Transverse colon (tissue), 4 donors: ENCODE measurements around the gene CDC20. TPM values are rescaled to one million over a fixed set of nuclear protein-coding genes. Genes with fewer than 3 reads are reported as not detected.

ENCODE experiments used
- DNase-seq: peaks from one replicate; pipeline ENCODE4 v3.0.0-alpha.2; 2019
- H3K27ac ChIP-seq, 4 donors: fragments of 200-600 bp; sonication (generic); 2 replicates each; pipeline ENCODE4 v1.5.1; 2016 to 2018; ENCODE audit warnings: inconsistent platforms in 4 of 4
- H3K27me3 ChIP-seq: fragments of 200-600 bp; sonication (generic); 2 replicates; pipeline ENCODE4 v1.5.1; 2017; ENCODE audit warnings: inconsistent platforms
- H3K36me3 ChIP-seq, 4 donors: fragments of 200-600 bp; sonication (generic); 2 replicates each; pipeline ENCODE4 v1.5.1; 2017 to 2019; ENCODE audit warnings: inconsistent platforms in 4 of 4
- H3K4me1 ChIP-seq, 4 donors: fragments of 200-600 bp; sonication (generic); 2 replicates each; pipeline ENCODE4 v1.5.1; 2017 to 2020; ENCODE audit warnings: inconsistent platforms in 4 of 4
- H3K4me3 ChIP-seq, 4 donors: fragments of 200-600 bp; sonication (generic); 1 replicate in 1 of 4; 2 replicates in 3 of 4; pipeline versions ENCODE4 v1.5.1 to v1.6.1; 2017 to 2019; ENCODE audit warnings: inconsistent platforms in 4 of 4
- H3K9me3 ChIP-seq, 2 donors: fragments of 200-600 bp; sonication (generic); 2 replicates each; pipeline ENCODE4 v1.5.1; 2017 to 2019; ENCODE audit warnings: inconsistent platforms in 2 of 2
- CTCF ChIP-seq, 5 experiments: fragments of 200-600 bp in 3 of 5; fragments of 450-650 bp in 2 of 5; sonication (generic) in 3 of 5; IDR thresholded peaks; 1 replicate in 2 of 5; 2 replicates in 3 of 5; pipeline ENCODE4 v1.5.1; 2016 to 2017; ENCODE audit warnings: antibody characterized with exemption in 5 of 5, inconsistent platforms in 3 of 5, mild to moderate bottlenecking in 2 of 5, moderate library complexity in 1 of 5
- EP300 ChIP-seq: sonication (generic); formaldehyde crosslinking; IDR thresholded peaks from one replicate; pipeline ENCODE4 v1.6.1; 2017; ENCODE audit warnings: antibody characterized with exemption, low read depth
- POLR2A ChIP-seq: fragments of 450-650 bp; IDR thresholded peaks from one replicate; pipeline ENCODE4 v1.6.1; 2016; ENCODE audit warnings: antibody characterized with exemption, mild to moderate bottlenecking, moderate library complexity
- POLR2AphosphoS5 ChIP-seq, 3 donors: sonication (generic); formaldehyde crosslinking; IDR thresholded peaks; one replicate each; pipeline ENCODE4 v1.6.1; 2016; ENCODE audit warnings: antibody characterized with exemption in 3 of 3
- WGBS, 2 donors: methylation state at CpG; one replicate each; pipeline ENCODE4 v1.1.5; 2018; ENCODE audit warnings: low coverage in 1 of 2; 5-methylcytosine and 5-hydroxymethylcytosine counted together
- in situ Hi-C, 4 donors: fragments of 200-750 bp; cut with MboI; loops; one replicate each; pipeline versions ENCODE4 v1.15.0 to v1.15.1; 2017; ENCODE audit warnings: low sequenced_read_pairs in 3 of 4, low pct_ligation_motif_present in 1 of 4, low pct_unique_long_range_greater_than_20kb in 1 of 4
- intact Hi-C: fragments of 100-400 bp; cut with DNase I; formaldehyde crosslinking; loops from one replicate; pipeline ENCODE4 v1.15.1; 2023; ENCODE audit warnings: low total_unique reads
- total RNA-seq, 4 donors: library from RNA; depleted of rRNA; stranded (reverse); fragments of >200 nt; gene quantifications; one replicate each; pipeline ENCODE4 v1.1.0, GENCODE V29; 2016

Gene CDC20
- total RNA-seq, 4 donors from 2014 or later = 2.9 to 38.4 (median 4.5) TPM; not detected in 1

- Histone ChIP-seq H3K36me3 (no peaks in the 10 kb centered on the region), H3K27ac (no peak overlapping the region), H3K4me1 (peaks cover 0 to 13% (median 7%) of the 10 kb centered on the region in 4 donors), H3K9me3 (no peaks in the 10 kb centered on the region), H3K4me3 (no peak overlapping the region), H3K27me3 (no peaks in the 10 kb centered on the region)
- 94% methylated on average over 19 of the region's 19 CpGs; no CpG with 5 or more reads in 1 of the 2 donors for WGBS, 2 donors
- intact Hi-C loops (no loop called here), in situ Hi-C loops (no loop called here)
- no peak for TF ChIP-seq POLR2A
- TF ChIP-seq EP300 = no peak
- TF ChIP-seq CTCF (IDR thresholded peaks at IDR 0.05) = no peak
- no peak for TF ChIP-seq POLR2AphosphoS5 (IDR thresholded peaks at IDR 0.05)
- no peak for DNase-seq
These were observed 46.6 kb upstream of the CDC20 start for GRCh38 chr1:43312212-43312623.

- intact Hi-C loops (no loop called here), in situ Hi-C loops (no loop called here)
- no peaks in the 10 kb centered on the region for H3K36me3 ChIP-seq
- 90 to 92% methylated on average over 2 to 24 of the region's 24 CpGs for WGBS, 2 donors
- H3K27ac ChIP-seq = no peak overlapping the region
- peaks cover 0 to 13% (median 7%) of the 10 kb centered on the region in 4 donors for H3K4me1 ChIP-seq
- DNase-seq = no peak
- no peaks in the 10 kb centered on the region for H3K9me3 ChIP-seq
- no peak for TF ChIP-seq EP300
- no peak for TF ChIP-seq POLR2AphosphoS5 (IDR thresholded peaks at IDR 0.05)
- no peak for TF ChIP-seq POLR2A
- TF ChIP-seq CTCF (IDR thresholded peaks at IDR 0.05) = no peak
- no peaks in the 10 kb centered on the region for H3K27me3 ChIP-seq
- H3K4me3 ChIP-seq = no peak overlapping the region
These were observed 45.9 kb upstream of the CDC20 start for GRCh38 chr1:43312663-43313515.

- Histone ChIP-seq H3K4me3 (no peak overlapping the region), H3K9me3 (no peaks in the 10 kb centered on the region), H3K4me1 (peaks cover 0 to 13% (median 7%) of the 10 kb centered on the region in 4 donors), H3K27ac (no peak overlapping the region), H3K36me3 (no peaks in the 10 kb centered on the region), H3K27me3 (no peaks in the 10 kb centered on the region)
- peak in 2 of 3 donors; percentile 12 to 36 for TF ChIP-seq POLR2AphosphoS5 (IDR thresholded peaks at IDR 0.05)
- no peak for TF ChIP-seq POLR2A
- in situ Hi-C loops = no loop called here
- DNase-seq = peak; percentile 84
- 56% methylated on average over 10 of the region's 10 CpGs; no CpG with 5 or more reads in 1 of the 2 donors for WGBS, 2 donors
- intact Hi-C loops = no loop called here
These were observed 45.0 kb upstream of the CDC20 start for GRCh38 chr1:43313771-43314170.

GRCh38 chr1:43314233-43314632 is 44.5 kb upstream of the CDC20 start:
- in situ Hi-C loops = no loop called here
- peaks cover 0 to 13% (median 7%) of the 10 kb centered on the region in 4 donors for H3K4me1 ChIP-seq
- TF ChIP-seq POLR2A (no peak), POLR2AphosphoS5 (IDR thresholded peaks at IDR 0.05) (no peak), EP300 (no peak), CTCF (IDR thresholded peaks at IDR 0.05) (no peak)
- no peaks in the 10 kb centered on the region for H3K36me3 ChIP-seq
- H3K9me3 ChIP-seq = no peaks in the 10 kb centered on the region
- no peak for DNase-seq
- WGBS, 2 donors = 97% methylated on average over 5 of the region's 5 CpGs; no CpG with 5 or more reads in 1 of the 2 donors
- intact Hi-C loops = no loop called here
- H3K27me3 ChIP-seq = no peaks in the 10 kb centered on the region
- H3K4me3 ChIP-seq = no peak overlapping the region
- H3K27ac ChIP-seq = no peak overlapping the region
